ENCODE data around the gene RREB1. TPM values are rescaled to one million over a fixed set of nuclear protein-coding genes. Genes with fewer than 3 reads are reported as not detected.

RREB1 gene
- polyA plus RNA-seq, 2 of the 4 experiments (the other 2 are of a cell fraction), result 2.2 to 5.0 TPM

- no peaks in the 10 kb centered on the region for H3K9me3 ChIP-seq
- FAIRE-seq (no peak), DNase-seq (ENCODE audit: low read depth in 1 of 2, low spot score in 1 of 2) (no peak), ATAC-seq (no peak)
- no peaks in the 10 kb centered on the region for H3K4me1 ChIP-seq
- no peak overlapping the region for H3K4me3 ChIP-seq
- ChIA-PET POLR2A (no interaction called here), CTCF (no interaction called here)
- 89% methylated on average over 1 of the region's 1 CpG for WGBS (ENCODE audit: missing lambda C conversion rate)
- TF ChIP-seq ZSCAN20 (CRISPR knock-in tag; IDR thresholded peaks at IDR 0.05) (no peak), RCOR1 (IDR thresholded peaks at IDR 0.05; ENCODE audit: low read depth, low read length) (no peak), CHD2 (IDR thresholded peaks at IDR 0.05; ENCODE audit: low read length, partially characterized antibody) (no peak), SMC3 (IDR thresholded peaks at IDR 0.05) (no peak), HES2 (IDR thresholded peaks at IDR 0.05) (no peak), EHMT2 (IDR thresholded peaks at IDR 0.05; ENCODE audit: low read depth) (no peak), POLR2A (IDR thresholded peaks at IDR 0.05; ENCODE audit: low read length) (no peak), ELK1 (IDR thresholded peaks at IDR 0.05; ENCODE audit: low read depth, low read length) (no peak), TFCP2L1 (CRISPR knock-in tag; IDR thresholded peaks at IDR 0.05) (no peak), FOSB (CRISPR knock-in tag; IDR thresholded peaks at IDR 0.05) (no peak), NPAS2 (CRISPR knock-in tag; IDR thresholded peaks at IDR 0.05; ENCODE audit: borderline replicate concordance) (no peak), ATOH8 (CRISPR knock-in tag; IDR thresholded peaks at IDR 0.05; ENCODE audit: low read depth) (no peak), RFX5 (IDR thresholded peaks at IDR 0.05) (no peak), JUNB (IDR thresholded peaks at IDR 0.05) (no peak), CEBPB (IDR thresholded peaks at IDR 0.05) (no peak)
- TF ChIP-seq, protein P1, sequence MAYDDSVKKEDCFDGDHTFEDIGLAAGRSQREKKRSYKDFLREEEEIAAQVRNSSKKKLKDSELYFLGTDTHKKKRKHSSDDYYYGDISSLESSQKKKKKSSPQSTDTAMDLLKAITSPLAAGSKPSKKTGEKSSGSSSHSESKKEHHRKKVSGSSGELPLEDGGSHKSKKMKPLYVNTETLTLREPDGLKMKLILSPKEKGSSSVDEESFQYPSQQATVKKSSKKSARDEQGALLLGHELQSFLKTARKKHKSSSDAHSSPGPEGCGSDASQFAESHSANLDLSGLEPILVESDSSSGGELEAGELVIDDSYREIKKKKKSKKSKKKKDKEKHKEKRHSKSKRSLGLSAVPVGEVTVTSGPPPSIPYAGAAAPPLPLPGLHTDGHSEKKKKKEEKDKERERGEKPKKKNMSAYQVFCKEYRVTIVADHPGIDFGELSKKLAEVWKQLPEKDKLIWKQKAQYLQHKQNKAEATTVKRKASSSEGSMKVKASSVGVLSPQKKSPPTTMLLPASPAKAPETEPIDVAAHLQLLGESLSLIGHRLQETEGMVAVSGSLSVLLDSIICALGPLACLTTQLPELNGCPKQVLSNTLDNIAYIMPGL (CRISPR knock-in tag; IDR thresholded peaks at IDR 0.05; ENCODE audit: borderline replicate concordance), result no peak
- TF ChIP-seq, protein P2, sequence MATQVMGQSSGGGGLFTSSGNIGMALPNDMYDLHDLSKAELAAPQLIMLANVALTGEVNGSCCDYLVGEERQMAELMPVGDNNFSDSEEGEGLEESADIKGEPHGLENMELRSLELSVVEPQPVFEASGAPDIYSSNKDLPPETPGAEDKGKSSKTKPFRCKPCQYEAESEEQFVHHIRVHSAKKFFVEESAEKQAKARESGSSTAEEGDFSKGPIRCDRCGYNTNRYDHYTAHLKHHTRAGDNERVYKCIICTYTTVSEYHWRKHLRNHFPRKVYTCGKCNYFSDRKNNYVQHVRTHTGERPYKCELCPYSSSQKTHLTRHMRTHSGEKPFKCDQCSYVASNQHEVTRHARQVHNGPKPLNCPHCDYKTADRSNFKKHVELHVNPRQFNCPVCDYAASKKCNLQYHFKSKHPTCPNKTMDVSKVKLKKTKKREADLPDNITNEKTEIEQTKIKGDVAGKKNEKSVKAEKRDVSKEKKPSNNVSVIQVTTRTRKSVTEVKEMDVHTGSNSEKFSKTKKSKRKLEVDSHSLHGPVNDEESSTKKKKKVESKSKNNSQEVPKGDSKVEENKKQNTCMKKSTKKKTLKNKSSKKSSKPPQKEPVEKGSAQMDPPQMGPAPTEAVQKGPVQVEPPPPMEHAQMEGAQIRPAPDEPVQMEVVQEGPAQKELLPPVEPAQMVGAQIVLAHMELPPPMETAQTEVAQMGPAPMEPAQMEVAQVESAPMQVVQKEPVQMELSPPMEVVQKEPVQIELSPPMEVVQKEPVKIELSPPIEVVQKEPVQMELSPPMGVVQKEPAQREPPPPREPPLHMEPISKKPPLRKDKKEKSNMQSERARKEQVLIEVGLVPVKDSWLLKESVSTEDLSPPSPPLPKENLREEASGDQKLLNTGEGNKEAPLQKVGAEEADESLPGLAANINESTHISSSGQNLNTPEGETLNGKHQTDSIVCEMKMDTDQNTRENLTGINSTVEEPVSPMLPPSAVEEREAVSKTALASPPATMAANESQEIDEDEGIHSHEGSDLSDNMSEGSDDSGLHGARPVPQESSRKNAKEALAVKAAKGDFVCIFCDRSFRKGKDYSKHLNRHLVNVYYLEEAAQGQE (IDR thresholded peaks at IDR 0.05), result no peak
- H3K4me2 ChIP-seq, result no peak overlapping the region
- no peak overlapping the region for H3K27ac ChIP-seq
These were observed 76.7 kb downstream of the RREB1 start for GRCh38 chr6:7184502-7184901.

DNA sequence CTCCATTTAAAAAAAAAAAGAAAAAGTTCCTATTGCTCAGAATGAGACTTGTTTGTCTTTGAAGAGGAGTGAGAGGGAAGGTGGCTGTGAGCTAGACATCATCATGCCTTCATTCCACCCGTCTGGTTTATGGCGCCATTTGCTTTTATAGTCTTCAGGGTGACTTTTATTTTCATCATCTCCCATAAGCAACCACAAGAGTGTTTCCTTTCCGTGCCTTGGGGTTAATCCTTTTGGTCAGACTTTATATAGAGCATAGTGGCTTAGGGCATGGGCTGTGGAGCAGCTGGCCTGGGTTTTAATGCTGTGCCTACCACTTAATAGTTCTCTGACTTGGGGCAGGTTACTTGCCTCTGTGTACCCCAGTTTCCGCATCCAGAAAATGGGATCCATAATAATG, 77.8 kb downstream of the RREB1 start:
- FAIRE-seq (no peak), ATAC-seq (no peak), DNase-seq (ENCODE audit: low read depth in 1 of 2, low spot score in 1 of 2) (no peak)
- no peak for TF ChIP-seq RNF2 (IDR thresholded peaks at IDR 0.05; ENCODE audit: borderline replicate concordance, low read depth)
- TF ChIP-seq KDM5A (IDR thresholded peaks at IDR 0.05), result no peak
- no peak for TF ChIP-seq HEYL (CRISPR knock-in tag; IDR thresholded peaks at IDR 0.05)
- TF ChIP-seq CHD4 (IDR thresholded peaks at IDR 0.05; ENCODE audit: borderline replicate concordance), result no peak
- no peak for TF ChIP-seq ZC3H11A (IDR thresholded peaks at IDR 0.05)
- no peak for TF ChIP-seq USF2 (IDR thresholded peaks at IDR 0.05)
- TF ChIP-seq RFX5 (IDR thresholded peaks at IDR 0.05), result no peak
- CTCF ChIA-PET, result no interaction called here
- POLR2A ChIA-PET, result no interaction called here
- Histone ChIP-seq H3K9me3 (no peaks in the 10 kb centered on the region), H3K4me2 (no peak overlapping the region), H3K4me1 (no peaks in the 10 kb centered on the region), H3K27ac (no peak overlapping the region), H3K4me3 (no peak overlapping the region)
- whole genome bisulfite sequencing (ENCODE audit: missing lambda C conversion rate), result 96% methylated on average over 4 of the region's 4 CpGs
